ENCODE results near the gene CLCA2.

DNA sequence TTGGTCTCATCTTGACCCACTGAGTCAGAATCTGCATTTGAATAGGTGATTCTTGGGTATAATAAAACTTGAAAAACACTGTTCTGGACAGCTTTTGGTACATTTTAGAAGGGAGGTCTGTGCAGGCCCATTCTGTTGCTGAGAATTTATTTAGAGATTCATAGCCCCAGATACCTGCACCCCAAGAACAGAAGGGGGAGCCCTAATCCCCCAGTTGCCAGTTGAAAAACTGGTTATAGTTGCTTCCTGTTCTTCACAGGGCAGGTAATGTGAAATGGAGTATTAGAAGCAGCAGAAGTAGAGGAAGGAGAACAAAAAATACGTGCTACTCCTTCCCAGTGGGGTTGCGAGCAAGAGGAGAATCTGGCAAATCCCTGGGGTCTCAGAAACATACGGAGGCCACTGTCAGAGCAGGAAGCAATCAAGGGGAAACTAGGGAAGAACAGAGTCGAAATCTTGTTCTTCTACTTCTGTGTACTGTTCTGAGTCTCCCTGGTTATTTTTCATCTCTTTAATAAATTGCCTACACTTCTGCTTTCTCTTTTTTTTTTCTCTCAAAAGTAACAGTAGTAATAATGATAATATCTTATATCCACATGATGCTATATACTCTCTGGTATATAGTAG lies 4.6 kb upstream of the CLCA2 start:
- TF ChIP-seq CTCF (IDR thresholded peaks at IDR 0.05; ENCODE audit: poor library complexity) (peak; percentile 41), EZH2 (IDR thresholded peaks at IDR 0.05; ENCODE audit: borderline replicate concordance) (no peak)
